ENCODE data around the gene ZNF594. TPM values are rescaled to one million over a fixed set of nuclear protein-coding genes. Genes with fewer than 3 reads are reported as not detected.

Gene ZNF594
- total RNA-seq, 1 experiment from 2014 or later, result 12.5 TPM

GRCh38 chr17:5226940-5227878, 35.5 kb upstream of the ZNF594 start:
- Mint-ChIP-seq H3K9me3 (no peaks in the 10 kb centered on the region), H3K36me3 (ENCODE audit: insufficient read depth in 1 of 3, low read depth in 3 of 3) (no peaks in the 10 kb centered on the region; a peak in 1 of 7 replicates), H3K4me1 (no peaks in the 10 kb centered on the region), H3K4me3 (no peak overlapping the region), H3K27ac (no peak overlapping the region; a peak in 1 of 7 replicates), H3K27me3 (ENCODE audit: low read depth) (no peaks in the 10 kb centered on the region)
- Histone ChIP-seq H2BK20ac (ENCODE audit: low read depth, low read length, poor library complexity, severe bottlenecking) (no peak overlapping the region), H3K56ac (ENCODE audit: insufficient read length, low read depth, low read length) (no peak overlapping the region), H4K5ac (ENCODE audit: insufficient read length, low read depth, low read length) (no peak overlapping the region), H4K8ac (replicated peaks; ENCODE audit: insufficient read length, low read depth, low read length) (no peak overlapping the region), H3K4me2 (ENCODE audit: insufficient read depth, insufficient read length, low read length) (no peak overlapping the region), H3K9ac (ENCODE audit: extremely low read depth, insufficient read length, low read length) (no peak overlapping the region), H2AK5ac (ENCODE audit: insufficient read length, low read length) (no peak overlapping the region), H4K91ac (ENCODE audit: insufficient read length, low read depth, low read length) (no peak overlapping the region), H3K27me3 (ENCODE audit: insufficient read depth, low read length) (no peaks in the 10 kb centered on the region), H2BK15ac (ENCODE audit: low read depth, low read length) (no peak overlapping the region), H4K20me1 (ENCODE audit: control insufficient read depth, insufficient read depth, insufficient read length) (no peaks in the 10 kb centered on the region), H3K23me2 (ENCODE audit: insufficient read length, low read depth, low read length, poor library complexity, severe bottlenecking) (no peaks in the 10 kb centered on the region), H3K4me1 (ENCODE audit: insufficient read depth, low read length) (no peaks in the 10 kb centered on the region), H3K23ac (ENCODE audit: insufficient read length, low read depth, low read length) (no peak overlapping the region), H3T11ph (ENCODE audit: low read length) (no peak overlapping the region), H3K4ac (ENCODE audit: low read depth, low read length) (no peak overlapping the region), H3K18ac (ENCODE audit: insufficient read length, low read depth, low read length) (no peak overlapping the region), H3K9me3 (ENCODE audit: control insufficient read depth, low read depth, low read length) (no peaks in the 10 kb centered on the region), H3K14ac (ENCODE audit: insufficient read depth, low read length) (no peak overlapping the region), H2AFZ (ENCODE audit: low read length) (no peak overlapping the region), H3K79me2 (ENCODE audit: insufficient read depth, low read length) (no peaks in the 10 kb centered on the region), H2BK5ac (ENCODE audit: insufficient read length, low read length) (no peak overlapping the region), H3K79me1 (ENCODE audit: insufficient read depth, low read depth, low read length, poor library complexity, severe bottlenecking) (no peaks in the 10 kb centered on the region), H2BK120ac (ENCODE audit: low read depth, low read length, poor library complexity, severe bottlenecking) (no peak overlapping the region), H3K27ac (ENCODE audit: insufficient read length, low read depth, low read length) (no peak overlapping the region), H2BK12ac (ENCODE audit: insufficient read length, low read depth, low read length) (no peak overlapping the region)
- WGBS (ENCODE audit: extremely low coverage, insufficient read length, low lambda C conversion rate), result no CpG with 5 or more reads among the region's 15 CpGs
- no peak for DNase-seq
- TF ChIP-seq CTCF (conservative IDR thresholded peaks at IDR 0.05), result no peak

All from H9 (cell line).